PC-3 (cell line): ENCODE data around the gene USP15. TPM values are rescaled to one million over a fixed set of nuclear protein-coding genes. Genes with fewer than 3 reads are reported as not detected.

Source experiments
- ATAC-seq: fragments of 200-7000 bp; cut with Tn5 transposase; 2 replicates; pipeline ENCODE4 v1.9.1; 2020; ENCODE audit warnings: mild to moderate bottlenecking, moderate library complexity
- BruUV-seq: library from RNA; stranded (reverse); fragments of 400-500 nt; replicated peaks from 2 replicates; lab custom pipeline; 2021; lab: Mats Ljungman, UMichigan
- CTCF ChIA-PET: fragments of 300-600 bp; sonication (Branson Sonifier 250); formaldehyde crosslinking; loops from one replicate; lab custom pipeline; 2022; ENCODE audit warnings: antibody characterized with exemption; lab: Charles Lee
- POLR2A ChIA-PET: fragments of 300-600 bp; sonication (Branson Sonifier 250); formaldehyde crosslinking; loops from one replicate; lab custom pipeline; 2022; ENCODE audit warnings: antibody characterized with exemption; ENCODE audit not compliant: unreplicated experiment; lab: Charles Lee
- DNase-seq: peaks from one replicate; pipeline ENCODE4 v3.0.0-alpha.2; 2015
- H2AFZ ChIP-seq: fragments of 300-600 bp; sonication (generic); 2 replicates; pipeline ENCODE4 v1.6.0; 2016; ENCODE audit warnings: antibody characterized with exemption, low read length
- H3F3A ChIP-seq: fragments of 300-600 bp; sonication (generic); one replicate; pipeline ENCODE4 v1.6.0; 2017; ENCODE audit warnings: antibody characterized with exemption, low read length, control low read depth, mild to moderate bottlenecking; ENCODE audit not compliant: unreplicated experiment
- H3K27ac ChIP-seq: fragments of 300-600 bp; sonication (generic); 2 replicates; pipeline ENCODE4 v1.5.1; 2016; ENCODE audit warnings: mild to moderate bottlenecking, low read length
- H3K27me3 ChIP-seq: fragments of 300-600 bp; sonication (generic); 2 replicates; pipeline ENCODE4 v1.6.1; 2016; ENCODE audit warnings: low read length, mixed read lengths
- H3K36me3 ChIP-seq: fragments of 300-600 bp; sonication (generic); 2 replicates; pipeline ENCODE4 v1.6.1; 2016; ENCODE audit warnings: low read depth, mixed run types, low read length, mixed read lengths
- H3K4me1 ChIP-seq: fragments of 300-600 bp; sonication (generic); 2 replicates; pipeline ENCODE4 v1.5.1; 2016; ENCODE audit warnings: low read length; ENCODE audit not compliant: insufficient read depth
- H3K4me2 ChIP-seq: fragments of 300-600 bp; sonication (generic); 2 replicates; pipeline ENCODE4 v1.6.0; 2016; ENCODE audit warnings: low read length
- H3K4me3 ChIP-seq: fragments of 300-600 bp; sonication (generic); 2 replicates; pipeline ENCODE4 v1.5.1; 2016; ENCODE audit warnings: mild to moderate bottlenecking, low read length, mixed read lengths
- H3K79me2 ChIP-seq: fragments of 300-600 bp; sonication (generic); 2 replicates; pipeline ENCODE4 v1.6.1; 2017; ENCODE audit warnings: low read length, mixed read lengths
- H3K9ac ChIP-seq: fragments of 300-600 bp; sonication (generic); 2 replicates; pipeline ENCODE4 v1.6.0; 2016; ENCODE audit warnings: mild to moderate bottlenecking, low read length
- H3K9me2 ChIP-seq: fragments of 300-600 bp; sonication (generic); replicated peaks from 2 replicates; pipeline ENCODE4 v1.6.1; 2016; ENCODE audit warnings: mixed run types, low read length, mixed read lengths
- H3K9me3 ChIP-seq: fragments of 300-600 bp; sonication (generic); 2 replicates; pipeline ENCODE4 v1.6.1; 2016; ENCODE audit warnings: low read length, mixed read lengths
- H4K20me1 ChIP-seq: fragments of 300-600 bp; sonication (generic); 2 replicates; pipeline ENCODE4 v1.6.1; 2016; ENCODE audit warnings: low read length, mixed read lengths
- EZH2 ChIP-seq: fragments of 300-600 bp; sonication (generic); IDR thresholded peaks from one replicate; pipeline ENCODE4 v1.6.1; 2017; ENCODE audit warnings: antibody characterized with exemption, mild to moderate bottlenecking, low read length; ENCODE audit not compliant: unreplicated experiment
- EZH2phosphoT487 ChIP-seq: fragments of 300-600 bp; sonication (generic); IDR thresholded peaks from 2 replicates; pipeline ENCODE4 v1.6.1; 2018; ENCODE audit warnings: mild to moderate bottlenecking, antibody characterized with exemption, low read length, borderline replicate concordance
- intact Hi-C: fragments of 100-400 bp; cut with micrococcal nuclease; formaldehyde crosslinking; loops from 2 replicates; pipeline ENCODE4 v1.9.0; 2023
- total RNA-seq: library from RNA; depleted of rRNA; stranded (reverse); fragments of >200 nt; gene quantifications from 2 replicates; pipeline ENCODE4 v1.2.3, GENCODE V29; 2014
- TF ChIP-seq, protein P1 (sequence below): fragments of 300-600 bp; sonication (generic); conservative IDR thresholded peaks from 2 replicates; pipeline ENCODE4 v1.5.1; 2017; ENCODE audit warnings: antibody characterized with exemption, low read depth, mild to moderate bottlenecking, low read length

The USP15 gene
- total RNA-seq, 1 experiment from 2014 or later = 46.1 TPM

GRCh38 chr12:62227091-62227490 lies 33.1 kb upstream of the USP15 start:
- no peak for TF ChIP-seq EZH2phosphoT487
- TF ChIP-seq, protein P1, sequence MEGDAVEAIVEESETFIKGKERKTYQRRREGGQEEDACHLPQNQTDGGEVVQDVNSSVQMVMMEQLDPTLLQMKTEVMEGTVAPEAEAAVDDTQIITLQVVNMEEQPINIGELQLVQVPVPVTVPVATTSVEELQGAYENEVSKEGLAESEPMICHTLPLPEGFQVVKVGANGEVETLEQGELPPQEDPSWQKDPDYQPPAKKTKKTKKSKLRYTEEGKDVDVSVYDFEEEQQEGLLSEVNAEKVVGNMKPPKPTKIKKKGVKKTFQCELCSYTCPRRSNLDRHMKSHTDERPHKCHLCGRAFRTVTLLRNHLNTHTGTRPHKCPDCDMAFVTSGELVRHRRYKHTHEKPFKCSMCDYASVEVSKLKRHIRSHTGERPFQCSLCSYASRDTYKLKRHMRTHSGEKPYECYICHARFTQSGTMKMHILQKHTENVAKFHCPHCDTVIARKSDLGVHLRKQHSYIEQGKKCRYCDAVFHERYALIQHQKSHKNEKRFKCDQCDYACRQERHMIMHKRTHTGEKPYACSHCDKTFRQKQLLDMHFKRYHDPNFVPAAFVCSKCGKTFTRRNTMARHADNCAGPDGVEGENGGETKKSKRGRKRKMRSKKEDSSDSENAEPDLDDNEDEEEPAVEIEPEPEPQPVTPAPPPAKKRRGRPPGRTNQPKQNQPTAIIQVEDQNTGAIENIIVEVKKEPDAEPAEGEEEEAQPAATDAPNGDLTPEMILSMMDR = no peak
- no peak for TF ChIP-seq EZH2
- ATAC-seq (no peak), DNase-seq (no peak)
- POLR2A ChIA-PET = no interaction called here
- Histone ChIP-seq H2AFZ (no peak overlapping the region), H3K9ac (no peak overlapping the region), H3K79me2 (no peaks in the 10 kb centered on the region), H3K27ac (no peak overlapping the region), H4K20me1 (no peaks in the 10 kb centered on the region), H3K4me2 (no peak overlapping the region), H3K9me3 (no peaks in the 10 kb centered on the region), H3K36me3 (no peaks in the 10 kb centered on the region), H3K4me1 (no peaks in the 10 kb centered on the region), H3K9me2 (no peaks in the 10 kb centered on the region), H3K27me3 (no peaks in the 10 kb centered on the region), H3F3A (no peaks in the 10 kb centered on the region), H3K4me3 (no peak overlapping the region)
- BruUV-seq = no TSS peak
- intact Hi-C loops = no loop called here
- CTCF ChIA-PET = no interaction called here

- ATAC-seq = no peak
- no peak overlapping the region for H2AFZ ChIP-seq
- no peaks in the 10 kb centered on the region for H4K20me1 ChIP-seq
- intact Hi-C loops = no loop called here
- no peaks in the 10 kb centered on the region for H3K4me1 ChIP-seq
- ChIA-PET CTCF (no interaction called here), POLR2A (no interaction called here)
- no peak overlapping the region for H3K27ac ChIP-seq
- no peak overlapping the region for H3K9ac ChIP-seq
- no peak for DNase-seq
- no peaks in the 10 kb centered on the region for H3K27me3 ChIP-seq
- no TSS peak for BruUV-seq
- no peak overlapping the region for H3K4me3 ChIP-seq
- no peaks in the 10 kb centered on the region for H3K79me2 ChIP-seq
- H3K9me3 ChIP-seq = no peaks in the 10 kb centered on the region
- H3K36me3 ChIP-seq = no peaks in the 10 kb centered on the region
- no peak overlapping the region for H3K4me2 ChIP-seq
- no peaks in the 10 kb centered on the region for H3K9me2 ChIP-seq
- no peak for TF ChIP-seq EZH2phosphoT487
- TF ChIP-seq EZH2 = no peak
- TF ChIP-seq, protein P1 = no peak
- H3F3A ChIP-seq = no peaks in the 10 kb centered on the region
Measured at GRCh38 chr12:62230652-62231051, 29.6 kb upstream of the USP15 start.

DNA sequence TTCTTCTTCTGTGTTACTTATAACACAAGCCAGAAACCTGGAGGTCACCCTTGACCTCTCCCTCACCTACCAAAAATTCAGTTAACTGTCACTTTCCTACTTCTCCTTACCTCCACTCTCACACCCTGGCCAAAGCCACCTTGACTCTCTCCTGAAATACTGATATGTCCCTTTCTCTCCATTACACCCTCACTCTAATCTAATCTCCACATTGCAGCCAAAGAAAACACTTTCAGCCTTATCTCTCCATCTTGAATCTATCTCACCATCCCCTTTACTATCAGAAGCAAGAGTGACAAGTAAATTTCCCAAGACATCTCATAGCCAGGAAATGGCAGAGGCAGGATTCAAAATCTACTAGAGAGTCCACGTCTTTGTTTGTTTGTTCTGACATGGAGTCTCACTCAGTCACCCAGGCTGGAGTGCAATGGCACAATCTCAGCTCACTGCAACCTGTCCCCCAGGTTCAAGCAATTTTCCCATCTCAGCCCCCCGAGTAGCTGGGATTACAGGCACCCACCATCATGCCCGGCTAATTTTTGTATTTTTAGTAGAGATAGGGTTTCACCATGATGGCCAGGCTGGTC lies 28.0 kb upstream of the USP15 start:
- no TSS peak for BruUV-seq
- ChIA-PET POLR2A (no interaction called here), CTCF (no interaction called here)

More for the DNA sequence above, 28.0 kb upstream of the USP15 start:
- intact Hi-C loops = no loop called here
- TF ChIP-seq EZH2 (no peak), EZH2phosphoT487 (no peak)
- TF ChIP-seq, protein P1 = no peak
- Histone ChIP-seq H3K9me2 (no peaks in the 10 kb centered on the region), H3K9ac (no peak overlapping the region), H3K9me3 (no peaks in the 10 kb centered on the region), H3K27ac (no peak overlapping the region), H3K27me3 (no peaks in the 10 kb centered on the region), H3K36me3 (no peaks in the 10 kb centered on the region), H2AFZ (no peak overlapping the region), H3K4me2 (no peak overlapping the region), H3K79me2 (no peaks in the 10 kb centered on the region), H3K4me1 (no peaks in the 10 kb centered on the region), H4K20me1 (no peaks in the 10 kb centered on the region), H3F3A (no peaks in the 10 kb centered on the region), H3K4me3 (no peak overlapping the region)
- no peak for DNase-seq
- ATAC-seq = no peak
